Ovary (tissue), 9 donors: ENCODE data around the gene NR1D1. TPM values are rescaled to one million over a fixed set of nuclear protein-coding genes. Genes with fewer than 3 reads are reported as not detected.
A peak's percentile ranks its signal among the peaks of the same experiment; 100 is the strongest.

ENCODE experiments used
- DNase-seq, 5 donors: peaks; one replicate each; pipeline ENCODE4 v3.0.0-alpha.2; 2019 to 2020
- H3K27ac ChIP-seq, 2 donors: fragments of 200-600 bp; one replicate each; pipeline versions ENCODE4 v1.5.1 to v1.8.0; 2019 to 2022
- H3K27me3 ChIP-seq: fragments of 200-600 bp; one replicate; pipeline ENCODE4 v1.8.0; 2022
- H3K36me3 ChIP-seq: fragments of 200-600 bp; sonication (generic); one replicate; pipeline ENCODE4 v1.5.1; 2019
- H3K4me1 ChIP-seq: one replicate; pipeline ENCODE4 v1.8.1; 2013; ENCODE audit warnings: mild to moderate bottlenecking, moderate library complexity; ENCODE audit not compliant: insufficient read depth
- H3K4me3 ChIP-seq: fragments of 200-600 bp; sonication (generic); one replicate; pipeline ENCODE4 v1.5.1; 2017
- H3K9me3 ChIP-seq, 2 donors: fragments of 200-600 bp in 1 of 2; sonication (generic) in 1 of 2; one replicate each; pipeline versions ENCODE4 v1.5.1 to v1.8.1; 2013 to 2019; ENCODE audit warnings: mild to moderate bottlenecking in 1 of 2, moderate library complexity in 1 of 2
- EP300 ChIP-seq: sonication (generic); formaldehyde crosslinking; IDR thresholded peaks from one replicate; pipeline ENCODE4 v1.6.1; 2017; ENCODE audit warnings: antibody characterized with exemption
- POLR2A ChIP-seq: fragments of 450-650 bp; IDR thresholded peaks from one replicate; pipeline ENCODE4 v1.6.1; 2017; ENCODE audit warnings: antibody characterized with exemption, mild to moderate bottlenecking, moderate library complexity
- WGBS, 3 donors: extraction: QIAGEN DNeasy Blood & Tissue Kit in 1 of 3; methylation state at CpG; one replicate each; pipeline versions ENCODE4 v1.1.5 to v1.1.7; 2013 to 2017; 5-methylcytosine and 5-hydroxymethylcytosine counted together
- intact Hi-C, 4 donors: fragments of 100-400 bp; cut with DNase I; formaldehyde crosslinking; loops; one replicate each; pipeline versions ENCODE4 v1.11.0 to v1.15.1; 2022 to 2023
- polyA plus RNA-seq, 2 donors: library from polyadenylated mRNA; stranded (reverse); fragments of 200-250 nt in 1 of 2; fragments of 350-450 nt in 1 of 2; fragmentation: Illumina TruSeq in 1 of 2; extraction: RNeasy Lipid Tissue Mini Kit (QIAGEN cat#74804) in 1 of 2; gene quantifications; one replicate each; pipeline ENCODE4 v1.2.3, GENCODE V29; 2013 to 2014
- total RNA-seq, 7 donors: library from RNA; depleted of rRNA in 2 of 7; stranded (reverse); fragments of >200 nt in 2 of 7; fragmentation: NEBNext Ultra II Directional in 3 of 7; extraction: Animal tissue kit (Norgen Biotek cat#: 25700) in 3 of 7; gene quantifications; one replicate each; pipeline versions ENCODE4 v1.1.0 to v1.2.4, GENCODE V29; 2016 to 2023
- TF ChIP-seq, protein P1 (sequence below), 3 donors: fragments of 450-650 bp in 2 of 3; fragments of 200-600 bp in 1 of 3; IDR thresholded peaks; one replicate each; pipeline versions ENCODE4 v1.5.1 to v1.8.0; 2016 to 2022; ENCODE audit warnings: antibody characterized with exemption in 3 of 3, mild to moderate bottlenecking in 1 of 3
- donor health status: DM: no; HTN: no; CAD: no; lungs with moderate emphysema.
- donor health status: DM: no; HTN: no; CAD: no.
- donor health status: Bipolar disorder and iron deficiency.
- donor health status: DM: yes; HTN: yes; CAD: no.
- donor health status: DM: no; HTN: no; CAD: no.
- donor health status: DM: yes; HTN: yes; CAD: no.

NR1D1 gene
- total and polyA plus RNA-seq, 9 donors = 10.7 to 73.8 (median 23.7) TPM

DNA sequence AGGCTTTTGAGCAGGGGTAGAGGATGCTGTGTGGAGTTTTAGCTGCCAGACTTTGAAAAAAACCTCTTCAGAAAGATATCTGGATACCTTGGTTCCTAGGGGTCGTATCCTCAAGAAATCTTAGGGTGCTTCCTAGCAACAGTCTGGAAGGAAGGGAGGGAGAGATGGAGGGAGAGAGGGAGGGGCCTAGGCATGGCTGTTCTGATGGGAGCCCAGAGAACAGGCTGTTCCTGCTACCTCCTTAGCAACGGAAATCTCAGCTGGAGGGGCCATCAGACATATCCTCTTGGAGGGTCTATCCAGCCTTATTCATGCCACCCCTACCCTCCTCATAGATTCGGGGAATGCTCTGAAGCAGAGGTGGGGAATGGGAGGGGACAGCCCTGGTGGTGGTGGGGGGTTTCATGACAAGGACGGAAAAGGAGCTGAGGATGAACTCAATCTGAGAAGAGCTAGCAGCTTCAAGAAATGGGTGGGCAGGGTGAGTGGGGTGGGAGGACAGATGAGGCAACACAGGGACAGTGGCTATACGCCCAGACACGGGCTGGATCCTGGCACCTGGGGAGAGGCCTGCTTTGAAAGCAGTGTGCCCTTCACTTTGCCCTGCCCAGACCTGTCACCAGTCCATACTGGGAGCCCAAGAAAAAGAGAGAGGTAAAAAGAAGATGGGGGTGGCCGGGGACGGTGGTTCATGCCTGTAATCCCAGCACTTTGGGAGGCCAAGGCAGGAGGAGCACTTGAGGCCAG is 40.5 kb downstream of the NR1D1 start:
- TF ChIP-seq POLR2A (no peak), EP300 (no peak)
- TF ChIP-seq, protein P1, sequence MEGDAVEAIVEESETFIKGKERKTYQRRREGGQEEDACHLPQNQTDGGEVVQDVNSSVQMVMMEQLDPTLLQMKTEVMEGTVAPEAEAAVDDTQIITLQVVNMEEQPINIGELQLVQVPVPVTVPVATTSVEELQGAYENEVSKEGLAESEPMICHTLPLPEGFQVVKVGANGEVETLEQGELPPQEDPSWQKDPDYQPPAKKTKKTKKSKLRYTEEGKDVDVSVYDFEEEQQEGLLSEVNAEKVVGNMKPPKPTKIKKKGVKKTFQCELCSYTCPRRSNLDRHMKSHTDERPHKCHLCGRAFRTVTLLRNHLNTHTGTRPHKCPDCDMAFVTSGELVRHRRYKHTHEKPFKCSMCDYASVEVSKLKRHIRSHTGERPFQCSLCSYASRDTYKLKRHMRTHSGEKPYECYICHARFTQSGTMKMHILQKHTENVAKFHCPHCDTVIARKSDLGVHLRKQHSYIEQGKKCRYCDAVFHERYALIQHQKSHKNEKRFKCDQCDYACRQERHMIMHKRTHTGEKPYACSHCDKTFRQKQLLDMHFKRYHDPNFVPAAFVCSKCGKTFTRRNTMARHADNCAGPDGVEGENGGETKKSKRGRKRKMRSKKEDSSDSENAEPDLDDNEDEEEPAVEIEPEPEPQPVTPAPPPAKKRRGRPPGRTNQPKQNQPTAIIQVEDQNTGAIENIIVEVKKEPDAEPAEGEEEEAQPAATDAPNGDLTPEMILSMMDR (IDR thresholded peaks at IDR 0.05) = no peak
- H3K36me3 ChIP-seq = no peaks in the 10 kb centered on the region
- no peak overlapping the region for H3K27ac ChIP-seq
- no peaks in the 10 kb centered on the region for H3K9me3 ChIP-seq
- peaks cover 9% of the 10 kb centered on the region for H3K4me1 ChIP-seq
- H3K4me3 ChIP-seq = no peak overlapping the region
- WGBS, 3 donors = 68 to 78% (median 76%) methylated on average over 8 of the region's 8 CpGs
- DNase-seq = no peak
- intact Hi-C loops = loop anchor here in 3 of 4 donors (5.0 to 10.0 kb wide), 4 partner anchors 37 to 835 kb away; partner anchors contain the start of gene STAC2 (in 1 of the 3)
- no peaks in the 10 kb centered on the region for H3K27me3 ChIP-seq

DNA sequence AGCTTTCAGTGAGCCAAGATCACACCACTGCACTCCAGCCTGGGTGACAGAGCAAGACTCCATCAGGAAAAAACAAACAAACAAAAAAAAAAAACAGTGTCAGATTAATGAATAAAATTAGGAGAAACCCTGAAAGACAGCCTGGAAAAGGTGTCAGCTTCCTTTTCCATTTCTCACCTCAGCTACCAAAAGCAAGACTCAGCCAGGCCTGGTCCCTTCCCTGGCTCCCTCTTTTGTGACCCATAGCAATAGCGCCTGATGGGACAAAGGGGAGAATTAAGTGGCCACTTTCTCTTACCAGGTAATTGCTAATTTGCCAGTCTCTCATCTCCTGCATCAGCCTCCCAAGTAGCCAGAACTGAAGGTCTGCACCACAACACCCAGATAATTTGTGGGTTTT is 41.5 kb downstream of the NR1D1 start:
- DNase-seq = no peak
- intact Hi-C loops = no loop called here
- no peaks in the 10 kb centered on the region for H3K36me3 ChIP-seq
- TF ChIP-seq EP300 (no peak), POLR2A (no peak)
- TF ChIP-seq, protein P1 (IDR thresholded peaks at IDR 0.05) = no peak
- no peaks in the 10 kb centered on the region for H3K9me3 ChIP-seq
- 90 to 100% (median 96%) methylated on average over 1 of the region's 1 CpG for WGBS, 3 donors
- H3K4me1 ChIP-seq = peaks cover 6% of the 10 kb centered on the region
- peak overlapping the region in 1 of 2 donors; percentile 73 for H3K27ac ChIP-seq
- H3K4me3 ChIP-seq = no peak overlapping the region
- no peaks in the 10 kb centered on the region for H3K27me3 ChIP-seq

DNA sequence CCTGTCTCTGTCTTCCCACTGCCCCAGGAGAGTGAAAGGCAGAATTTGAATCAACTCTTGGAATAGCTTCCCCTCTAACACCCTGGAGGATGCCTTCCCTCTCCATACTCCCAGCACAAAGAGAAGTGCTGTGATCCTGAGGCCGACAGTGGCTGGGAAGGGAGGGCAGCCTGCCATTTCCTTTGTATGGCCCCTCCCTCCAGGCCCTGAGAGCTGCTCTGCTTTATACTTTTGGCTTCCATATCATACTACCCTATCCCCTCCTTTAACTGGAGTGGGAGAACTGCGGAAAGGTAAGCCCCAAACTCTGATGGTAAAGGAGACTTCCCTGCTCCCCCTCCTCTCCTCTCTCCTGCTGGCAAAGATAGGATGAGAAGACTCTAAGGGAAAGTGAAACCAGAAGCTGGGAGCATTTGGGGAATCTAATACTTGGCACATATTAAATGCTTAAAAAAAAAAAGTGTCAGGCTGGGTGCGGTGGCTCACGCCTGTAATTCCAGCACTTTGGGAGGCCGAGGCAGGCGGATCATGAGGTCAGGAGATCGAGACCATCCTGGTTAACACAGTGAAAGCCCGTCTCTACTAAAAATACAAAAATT is 42.1 kb downstream of the NR1D1 start:
- DNase-seq = peak in 1 of 5 donors; percentile 59
- no peaks in the 10 kb centered on the region for H3K9me3 ChIP-seq
- H3K27ac ChIP-seq = peak overlapping the region; percentile 44 to 73
- TF ChIP-seq POLR2A (no peak), EP300 (no peak)
- TF ChIP-seq, protein P1 (IDR thresholded peaks at IDR 0.05) = no peak
- intact Hi-C loops = no loop called here
- no peak overlapping the region for H3K4me3 ChIP-seq
- WGBS, 3 donors = 19 to 33% (median 27%) methylated on average over 8 of the region's 8 CpGs
- peaks cover 6% of the 10 kb centered on the region for H3K4me1 ChIP-seq
- no peaks in the 10 kb centered on the region for H3K27me3 ChIP-seq
- no peaks in the 10 kb centered on the region for H3K36me3 ChIP-seq

DNA sequence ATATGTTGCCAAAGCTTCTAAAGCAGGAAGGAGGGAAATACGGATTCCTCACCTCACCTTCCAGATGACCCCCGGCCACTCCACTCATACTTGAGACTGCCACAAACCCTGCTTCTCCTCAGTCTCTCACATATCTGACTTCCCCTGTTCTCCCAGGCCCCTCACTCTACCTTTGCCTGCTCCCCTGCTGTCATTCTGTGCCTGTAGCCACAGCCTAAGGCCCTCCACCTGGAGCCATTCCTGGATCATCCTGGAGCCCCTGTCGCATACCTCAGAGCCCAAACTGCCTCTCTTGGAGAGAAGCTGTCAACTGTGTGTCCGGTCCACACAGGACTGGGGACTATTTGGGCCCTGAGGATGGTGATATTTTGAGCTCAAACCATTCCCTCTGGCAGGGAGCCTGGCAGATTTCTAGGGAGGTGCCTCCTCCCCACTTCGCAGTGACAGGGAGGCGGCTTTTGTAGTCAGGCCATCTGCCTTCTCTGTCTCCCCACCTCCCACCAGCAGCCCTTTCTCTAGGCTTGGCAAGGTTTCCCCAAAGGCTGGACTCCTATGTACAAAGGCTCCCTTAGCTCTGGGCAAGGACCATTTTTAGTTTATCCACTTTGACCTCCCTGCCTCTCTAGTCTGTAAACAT is 43.9 kb downstream of the NR1D1 start:
- TF ChIP-seq EP300 (no peak), POLR2A (no peak)
- TF ChIP-seq, protein P1 (IDR thresholded peaks at IDR 0.05) = no peak
- DNase-seq = no peak
- Histone ChIP-seq H3K4me1 (no peaks in the 10 kb centered on the region), H3K36me3 (no peaks in the 10 kb centered on the region), H3K27ac (no peak overlapping the region), H3K9me3 (no peaks in the 10 kb centered on the region), H3K4me3 (no peak overlapping the region), H3K27me3 (no peaks in the 10 kb centered on the region)
- 62 to 70% (median 70%) methylated on average over 6 of the region's 6 CpGs for WGBS, 3 donors
- intact Hi-C loops = no loop called here

Other genes with a start within 250 kb of the NR1D1 start
- under 1 TPM; 0.34 to 0.97 (median 0.62) TPM for gene IKZF3, start 236.3 kb downstream of the NR1D1 start, total RNA-seq
- 1 to 10 TPM in 1 of 2 donors, under 1 TPM in 1; 0.16 to 2.6 TPM for gene IKZF3, start 236.3 kb downstream of the NR1D1 start, polyA plus RNA-seq
- gene ZPBP2, start 232.4 kb downstream of the NR1D1 start, total RNA-seq = not detected
- gene ZPBP2, start 232.4 kb downstream of the NR1D1 start, polyA plus RNA-seq = not detected
- gene GSDMB, start 182.0 kb downstream of the NR1D1 start, total RNA-seq = 1 to 10 TPM; 3.8 to 9.7 (median 5.5) TPM
- gene GSDMB, start 182.0 kb downstream of the NR1D1 start, polyA plus RNA-seq = 1 to 10 TPM; 3.7 to 6.5 TPM
- gene ORMDL3, start 173.0 kb downstream of the NR1D1 start, total RNA-seq = 10 to 100 TPM; 37.0 to 64.3 (median 52.2) TPM
- gene ORMDL3, start 173.0 kb downstream of the NR1D1 start, polyA plus RNA-seq = 10 to 100 TPM; 43.7 to 97.5 TPM
- gene LRRC3C, start 172.9 kb downstream of the NR1D1 start, total RNA-seq = under 1 TPM in 1 of 7 donors, not detected in 6; 0.27 TPM
- gene LRRC3C, start 172.9 kb downstream of the NR1D1 start, polyA plus RNA-seq = under 1 TPM in 1 of 2 donors, not detected in 1; 0.12 TPM
- gene GSDMA, start 137.6 kb downstream of the NR1D1 start, total RNA-seq = under 1 TPM in 2 of 7 donors, not detected in 5; 0.10 to 0.11 TPM
- gene GSDMA, start 137.6 kb downstream of the NR1D1 start, polyA plus RNA-seq = under 1 TPM; 0.19 to 0.55 TPM
- 10 to 100 TPM; 48.2 to 88.4 (median 75.8) TPM for gene PSMD3, start 119.8 kb downstream of the NR1D1 start, total RNA-seq
- 10 to 100 TPM; 63.9 to 70.1 TPM for gene PSMD3, start 119.8 kb downstream of the NR1D1 start, polyA plus RNA-seq
- gene CSF3, start 85.1 kb downstream of the NR1D1 start, total RNA-seq = 100 to 1,000 TPM in 1 of 7 donors, 1 to 10 TPM in 2, under 1 TPM in 2, not detected in 2; 0.32 to 197 (median 1.7) TPM
- gene CSF3, start 85.1 kb downstream of the NR1D1 start, polyA plus RNA-seq = 1 to 10 TPM in 1 of 2 donors, not detected in 1; 1.1 TPM
- gene MED24, start 46.2 kb downstream of the NR1D1 start, total RNA-seq = 10 to 100 TPM; 42.2 to 73.9 (median 66.7) TPM
- 10 to 100 TPM; 45.1 to 51.3 TPM for gene MED24, start 46.2 kb downstream of the NR1D1 start, polyA plus RNA-seq
- 100 to 1,000 TPM in 2 of 7 donors, 10 to 100 TPM in 5; 51.4 to 129 (median 89.3) TPM for gene THRA, start 37.6 kb downstream of the NR1D1 start, total RNA-seq
- gene THRA, start 37.6 kb downstream of the NR1D1 start, polyA plus RNA-seq = 10 to 100 TPM; 77.5 to 87.2 TPM
- gene MSL1, start 21.4 kb upstream of the NR1D1 start, total RNA-seq = 100 to 1,000 TPM in 1 of 7 donors, 10 to 100 TPM in 6; 59.6 to 110 (median 83.3) TPM
- gene MSL1, start 21.4 kb upstream of the NR1D1 start, polyA plus RNA-seq = 100 to 1,000 TPM in 1 of 2 donors, 10 to 100 TPM in 1; 60.8 to 122 TPM
- gene CASC3, start 39.9 kb upstream of the NR1D1 start, total RNA-seq = 100 to 1,000 TPM in 4 of 7 donors, 10 to 100 TPM in 3; 39.9 to 122 (median 106) TPM
- gene CASC3, start 39.9 kb upstream of the NR1D1 start, polyA plus RNA-seq = 100 to 1,000 TPM in 1 of 2 donors, 10 to 100 TPM in 1; 53.1 to 113 TPM
- 1 to 10 TPM; 3.6 to 9.1 (median 6.4) TPM for gene RAPGEFL1, start 76.9 kb upstream of the NR1D1 start, total RNA-seq
- 1 to 10 TPM; 1.4 to 2.3 TPM for gene RAPGEFL1, start 76.9 kb upstream of the NR1D1 start, polyA plus RNA-seq
- gene WIPF2, start 118.7 kb upstream of the NR1D1 start, total RNA-seq = 10 to 100 TPM in 6 of 7 donors, 1 to 10 TPM in 1; 6.1 to 23.0 (median 18.4) TPM
- 10 to 100 TPM in 1 of 2 donors, 1 to 10 TPM in 1; 8.4 to 27.8 TPM for gene WIPF2, start 118.7 kb upstream of the NR1D1 start, polyA plus RNA-seq
- 1 to 10 TPM in 3 of 7 donors, under 1 TPM in 4; 0.34 to 3.8 (median 0.76) TPM for gene CDC6, start 187.3 kb upstream of the NR1D1 start, total RNA-seq
- 1 to 10 TPM in 1 of 2 donors, under 1 TPM in 1; 0.80 to 3.3 TPM for gene CDC6, start 187.3 kb upstream of the NR1D1 start, polyA plus RNA-seq
- gene RARA, start 208.6 kb upstream of the NR1D1 start, total RNA-seq = 100 to 1,000 TPM in 1 of 7 donors, 10 to 100 TPM in 6; 19.8 to 100 (median 62.2) TPM
- 10 to 100 TPM; 21.8 to 39.9 TPM for gene RARA, start 208.6 kb upstream of the NR1D1 start, polyA plus RNA-seq